A172 (cell line): ENCODE measurements around the gene COX8C. TPM values are rescaled to one million over a fixed set of nuclear protein-coding genes. Genes with fewer than 3 reads are reported as not detected.

ENCODE experiments used
- DNase-seq: peaks from one replicate; pipeline ENCODE4 v3.0.0-alpha.2; 2015; ENCODE audit warnings: low spot score
- total RNA-seq: library from RNA; depleted of rRNA; stranded (reverse); fragments of >200 nt; shearing (Covaris generic); gene quantifications from 2 replicates; pipeline ENCODE4 v1.2.3, GENCODE V29; 2014; rRNA removed

Gene COX8C, protein sequence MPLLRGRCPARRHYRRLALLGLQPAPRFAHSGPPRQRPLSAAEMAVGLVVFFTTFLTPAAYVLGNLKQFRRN
- not detected in 2 replicates for total RNA-seq

- DNase-seq: no peak
Measured at GRCh38 chr14:93346926-93347721, at the start of gene COX8C. Gene COX8C (plus strand): TSS chr14:93347182. CDS start chr14:93347269, 87 bp downstream.

- DNase-seq: no peak
Measured at GRCh38 chr14:93299416-93299815, 47.6 kb upstream of the COX8C start.

DNA sequence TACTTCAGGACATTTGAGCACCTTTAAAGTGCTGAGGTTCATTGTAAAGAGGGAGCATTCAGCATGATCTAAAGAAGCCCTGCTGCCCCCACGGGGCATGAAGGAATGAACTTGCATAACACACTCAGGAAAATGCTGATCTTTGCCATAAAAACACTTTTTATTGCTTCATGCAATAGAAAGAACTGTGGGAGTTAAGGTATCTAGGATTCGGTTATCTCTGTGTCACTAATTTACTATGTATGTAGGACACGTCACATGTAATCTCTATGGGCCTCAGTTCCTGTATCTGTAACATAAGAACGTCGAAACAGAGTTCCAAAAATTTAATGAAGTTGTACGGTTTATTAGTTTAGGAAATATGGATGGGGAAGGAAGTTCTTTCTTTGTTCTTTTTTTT is 47.1 kb upstream of the COX8C start:
- no peak for DNase-seq

- peak; percentile 83 for DNase-seq
Measured at GRCh38 chr14:93301821-93302447, 45.0 kb upstream of the COX8C start.

DNA sequence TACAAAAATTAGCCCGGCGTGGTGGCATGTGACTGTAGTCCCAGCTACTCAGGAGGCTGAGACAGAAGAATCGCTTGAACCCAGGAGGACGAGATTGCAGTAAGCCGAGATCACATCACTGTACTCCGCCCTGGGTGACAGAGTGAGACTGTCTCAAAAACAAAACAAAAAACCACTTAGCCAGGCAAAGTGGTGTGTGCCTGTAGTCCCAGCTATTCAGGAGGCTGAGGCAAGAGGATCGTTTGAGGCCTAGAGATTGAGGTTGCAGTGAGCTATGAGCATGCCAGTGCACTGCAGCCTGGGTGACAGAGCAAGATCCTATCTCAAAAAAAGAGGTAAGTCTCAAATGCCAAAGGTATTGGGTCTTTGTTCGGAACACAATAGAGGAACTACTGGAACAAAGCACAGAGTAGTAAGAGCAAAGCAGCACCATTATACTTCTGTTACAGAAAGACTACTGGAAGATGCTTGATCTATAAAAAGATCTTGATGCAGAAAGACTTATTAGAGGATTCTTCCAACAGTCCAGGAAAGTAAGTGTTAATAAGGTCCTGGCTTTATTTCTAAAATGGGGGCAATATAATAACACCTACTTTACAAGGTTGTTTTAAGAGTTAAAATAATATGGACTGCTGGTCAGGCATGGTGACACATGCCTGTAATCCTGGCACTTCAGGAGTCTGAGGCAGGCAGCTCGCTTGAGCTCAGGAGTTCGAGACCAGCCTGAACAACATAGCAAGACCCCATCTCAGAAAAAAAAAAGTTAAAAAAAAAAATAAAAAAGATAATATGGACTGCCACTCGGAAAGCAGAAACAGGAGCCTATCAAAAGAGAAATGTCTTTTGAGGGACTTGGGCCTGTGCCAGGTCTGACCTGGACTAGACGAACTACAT is 44.0 kb upstream of the COX8C start:
- DNase-seq: no peak

DNA sequence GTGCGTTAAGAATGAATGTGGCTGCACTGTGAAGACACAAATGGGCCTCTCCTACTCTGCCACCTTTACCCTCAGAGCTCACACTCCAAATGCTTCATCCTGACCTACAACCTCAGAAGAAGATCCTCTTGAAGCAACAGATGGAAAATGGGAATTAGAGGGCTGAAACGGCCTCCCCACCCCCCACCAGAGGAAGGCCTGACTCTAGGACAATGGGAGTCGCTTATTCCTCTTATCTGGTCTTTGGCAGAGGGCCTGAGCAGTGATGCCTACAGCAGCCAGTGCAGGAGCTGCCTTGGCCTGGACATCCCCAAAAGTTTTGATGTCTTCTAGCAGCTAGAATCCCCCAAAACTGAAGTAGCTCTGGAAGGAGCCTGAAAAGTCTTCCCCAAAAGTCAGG is 43.3 kb upstream of the COX8C start:
- peak; percentile 14 for DNase-seq

DNA sequence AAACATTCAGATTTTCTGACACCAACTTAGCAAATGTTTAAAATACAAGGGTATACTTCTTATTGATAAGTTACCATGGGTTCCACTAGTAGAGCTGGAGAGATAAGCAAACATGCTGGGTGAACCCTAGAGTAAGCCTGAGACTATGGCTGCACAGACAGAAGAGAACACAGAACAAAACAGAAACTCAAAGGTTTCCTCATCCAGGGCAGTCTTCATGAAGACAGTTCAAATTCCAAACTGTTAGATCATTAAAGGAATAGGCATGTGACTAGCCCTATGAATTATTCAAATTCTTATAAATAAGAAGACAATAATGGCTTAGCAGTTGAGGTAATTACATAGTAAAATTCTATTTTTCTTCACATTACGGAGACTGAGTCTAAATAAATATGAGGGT is 42.2 kb upstream of the COX8C start:
- no peak for DNase-seq

GRCh38 chr14:93305725-93306418 is 41.1 kb upstream of the COX8C start:
- DNase-seq: no peak

- no peak for DNase-seq
Measured at GRCh38 chr14:93306812-93307211, 40.2 kb upstream of the COX8C start.

GRCh38 chr14:93308686-93309345 is 38.2 kb upstream of the COX8C start:
- DNase-seq: no peak

DNA sequence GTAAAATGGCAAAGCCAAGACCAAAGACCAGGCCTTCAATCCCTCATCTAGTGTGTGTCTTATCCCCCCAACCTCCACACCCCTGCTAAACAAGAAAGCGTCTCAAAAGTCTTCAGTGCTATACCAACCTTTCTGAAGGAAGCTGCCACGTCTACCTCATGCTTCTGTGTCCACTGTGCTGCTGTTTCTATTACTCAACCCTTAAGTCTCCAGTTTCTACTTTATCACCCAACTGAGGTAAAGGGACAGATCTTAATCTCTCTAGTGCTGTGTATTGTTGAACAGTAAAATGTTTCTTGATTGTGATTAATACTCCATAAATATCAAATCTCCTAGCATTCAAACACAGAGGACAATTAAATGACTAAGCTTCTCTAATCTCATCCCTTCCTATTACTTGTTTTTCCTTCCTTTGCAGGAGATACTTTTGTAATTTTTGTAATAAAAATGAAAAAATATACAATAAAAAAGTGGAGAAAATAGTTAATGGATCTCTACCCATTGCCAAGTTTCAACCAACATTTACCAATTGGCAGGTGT is 37.5 kb upstream of the COX8C start:
- no peak for DNase-seq

GRCh38 chr14:93311082-93311481 is 35.9 kb upstream of the COX8C start:
- no peak for DNase-seq

DNA sequence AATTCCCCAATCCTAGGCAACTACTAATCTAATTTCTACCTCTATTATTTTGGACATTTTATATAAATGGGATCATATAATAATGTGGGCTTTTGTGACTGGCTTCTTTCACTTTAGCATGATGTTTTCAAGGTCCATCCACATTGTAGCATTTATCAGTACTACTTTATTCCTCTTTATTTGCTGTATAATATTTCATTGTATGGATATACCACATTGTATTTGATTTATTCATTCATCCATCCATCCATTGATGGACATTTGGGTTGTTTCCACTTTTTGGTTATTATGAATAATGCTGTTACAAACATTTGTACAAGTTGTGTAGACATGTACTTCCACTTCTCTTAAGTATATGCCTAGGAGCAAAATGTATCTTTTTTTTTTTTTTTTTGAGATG is 31.4 kb upstream of the COX8C start:
- DNase-seq: no peak

DNA sequence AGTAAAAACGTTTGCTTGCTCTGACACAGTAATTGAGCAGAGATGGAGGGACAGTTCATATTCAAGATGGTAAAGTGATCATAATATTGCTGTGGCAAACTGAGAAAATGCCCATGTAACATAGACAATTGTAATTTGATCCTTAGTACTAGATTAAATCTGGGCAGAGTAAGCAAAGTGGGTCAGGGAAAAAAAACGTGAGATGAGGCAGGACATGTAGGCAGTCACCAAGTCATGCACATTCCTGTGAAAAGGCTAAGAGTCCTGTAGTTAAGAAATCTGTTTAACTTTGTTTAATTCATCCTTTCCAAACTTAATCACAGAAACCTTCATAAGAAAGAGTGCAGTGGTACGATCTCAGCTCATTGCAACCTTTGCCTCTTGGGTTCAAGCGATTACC is 30.3 kb upstream of the COX8C start:
- DNase-seq: no peak

- no peak for DNase-seq
Measured at GRCh38 chr14:93317210-93317874, 29.6 kb upstream of the COX8C start.

DNA sequence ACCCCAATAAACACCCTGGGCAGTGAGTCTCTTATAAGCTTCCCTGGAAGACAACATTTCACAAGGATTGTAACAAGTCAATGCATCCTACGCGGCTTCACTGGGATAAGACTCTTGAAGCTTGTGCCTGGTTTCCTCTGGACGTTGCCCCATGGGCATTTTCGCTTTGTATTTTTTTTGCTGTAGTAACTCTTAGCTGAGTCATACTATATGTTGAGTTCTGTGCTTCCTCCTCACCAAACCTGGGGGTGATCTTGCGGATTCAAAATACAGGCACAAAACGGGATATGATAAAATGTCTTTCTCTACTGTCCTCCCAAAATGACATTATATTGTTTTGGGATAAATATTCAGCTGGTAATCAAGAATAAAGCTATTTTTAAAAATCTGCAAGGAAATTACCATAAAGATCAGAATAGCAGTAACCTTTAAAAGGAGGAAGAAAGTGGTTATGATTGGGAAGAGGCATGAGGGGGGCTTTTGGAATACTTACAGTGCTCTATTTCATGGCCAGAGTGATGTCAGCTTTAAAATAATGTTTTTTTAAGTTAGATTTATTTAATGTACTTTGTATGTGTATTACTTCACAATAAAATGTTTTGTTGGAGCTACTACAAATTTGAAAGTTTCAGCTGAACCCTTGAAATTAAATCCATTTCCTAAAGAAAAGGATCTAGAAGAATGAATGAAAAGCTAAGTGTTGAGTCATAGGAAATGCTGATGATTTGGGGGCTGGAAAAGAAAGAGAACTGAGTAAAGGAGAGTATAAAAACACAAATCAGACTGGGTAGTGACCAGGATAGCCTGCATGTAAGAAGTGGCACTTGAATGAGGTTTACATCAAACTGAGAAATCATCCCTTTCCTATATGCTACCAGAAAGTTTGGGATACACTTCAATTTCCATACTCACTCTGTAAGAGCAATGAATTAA is 28.8 kb upstream of the COX8C start:
- DNase-seq: peak; percentile 45

DNA sequence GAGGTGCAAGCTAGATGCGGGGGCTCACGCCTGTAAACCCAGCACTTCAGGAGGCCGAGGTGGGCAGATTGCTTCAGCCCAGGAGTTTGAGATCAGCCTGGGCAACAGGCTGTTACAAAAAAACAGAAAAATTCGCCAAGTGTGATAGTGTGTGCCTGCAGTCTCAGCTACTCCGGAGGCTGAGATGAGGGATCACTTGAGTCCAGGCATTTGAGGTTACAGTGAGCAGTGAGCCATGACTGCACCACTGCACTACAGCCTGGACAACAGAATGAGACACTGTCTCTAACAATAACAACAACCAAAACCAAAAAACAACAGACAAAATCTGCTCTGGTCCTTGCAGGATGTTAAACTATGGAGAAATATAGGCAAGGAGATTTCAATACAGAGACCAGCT is 28.1 kb upstream of the COX8C start:
- DNase-seq: no peak

DNA sequence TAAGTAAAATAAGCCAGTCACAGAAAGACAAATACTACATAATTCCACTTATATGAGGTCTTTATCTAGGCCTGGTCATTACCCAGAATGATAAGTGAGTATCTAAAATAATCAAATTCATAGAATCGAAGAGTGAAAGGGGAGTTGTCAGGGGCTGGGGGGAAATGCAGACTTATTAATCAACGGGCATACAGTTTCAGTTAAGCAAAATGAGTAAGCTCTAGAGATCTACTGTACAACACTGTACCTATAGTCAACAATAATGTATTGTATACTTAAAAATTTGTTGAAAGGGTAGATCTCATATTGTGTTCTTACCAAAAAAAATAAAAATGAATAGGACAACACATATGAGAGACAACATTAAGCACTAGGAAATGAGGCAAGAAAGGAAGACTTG is 27.5 kb upstream of the COX8C start:
- DNase-seq: no peak

GRCh38 chr14:93319958-93320357 is 27.0 kb upstream of the COX8C start:
- no peak for DNase-seq
